GM19193 (cell line): ENCODE measurements around the gene ATP8A1.

Source experiments
- POLR2A ChIP-seq: IDR thresholded peaks from 4 replicates; pipeline ENCODE4 v1.6.1; 2011; ENCODE audit not compliant: insufficient read depth, insufficient read length; ENCODE audit errors: extremely low read depth

The ATP8A1 gene

GRCh38 chr4:42656944-42657792 is at the start of gene ATP8A1:
Gene ATP8A1, minus strand, starts transcription at chr4:42657105. Its CDS starts 232 bp downstream, at chr4:42656873.
- peak; percentile 87 for TF ChIP-seq POLR2A

DNA sequence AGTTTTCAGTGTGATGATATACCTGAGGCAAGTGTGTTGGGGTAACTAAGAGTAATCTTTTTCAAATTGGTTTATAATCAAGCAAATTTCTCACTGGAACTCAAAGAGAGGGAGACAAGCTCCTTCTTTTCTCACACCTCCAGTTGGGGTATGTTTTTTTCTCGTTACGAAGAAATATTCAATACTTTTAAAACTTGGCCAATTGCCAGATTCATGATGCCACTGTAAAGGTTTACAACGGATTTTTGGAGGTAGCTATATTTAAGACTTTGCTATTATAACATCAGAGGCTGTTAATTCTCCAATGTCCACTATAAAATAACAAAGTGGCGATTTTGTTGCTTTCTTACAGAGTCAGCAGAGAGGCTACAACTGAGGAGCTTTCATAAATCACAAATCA is 49.2 kb upstream of the ATP8A1 start:
- no peak for TF ChIP-seq POLR2A

DNA sequence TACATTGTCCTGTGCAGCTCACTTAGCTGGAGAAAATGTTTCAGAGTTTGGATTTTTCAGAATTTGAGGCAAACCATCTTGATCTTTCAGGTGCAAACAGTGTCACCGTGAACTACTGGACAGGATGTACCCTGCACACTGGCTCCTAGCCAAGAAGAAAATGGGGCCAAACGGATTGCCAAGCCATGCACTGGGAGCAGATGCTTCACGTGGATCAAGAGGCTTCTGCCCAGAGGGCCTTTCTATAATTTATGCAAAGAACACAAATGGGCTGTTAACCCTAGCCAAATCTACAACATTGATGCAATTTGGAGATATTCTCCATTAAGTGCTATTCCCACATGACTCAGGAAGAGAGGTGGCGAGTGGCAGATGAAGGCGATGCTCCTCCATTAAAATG is 46.9 kb upstream of the ATP8A1 start:
- no peak for TF ChIP-seq POLR2A

GRCh38 chr4:42702895-42703294 is 46.0 kb upstream of the ATP8A1 start:
- TF ChIP-seq POLR2A: no peak

DNA sequence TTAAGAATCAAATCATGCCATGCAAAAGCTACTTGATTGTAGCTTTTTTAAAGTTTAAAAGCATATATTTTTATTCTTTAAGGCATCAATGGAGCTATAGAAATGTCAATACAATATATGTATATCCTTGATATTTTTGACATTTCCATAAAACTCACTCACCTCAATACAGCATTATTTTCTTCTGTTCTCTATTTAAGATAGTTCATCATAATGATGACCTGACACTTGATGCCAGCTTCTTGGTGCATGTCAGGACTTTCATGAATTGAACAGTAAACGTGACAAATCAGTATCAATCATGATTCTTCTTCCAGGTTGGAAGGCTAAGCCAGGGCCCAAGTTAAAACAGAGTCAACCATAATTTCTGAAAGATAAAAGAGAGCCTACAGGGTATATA is 33.6 kb upstream of the ATP8A1 start:
- no peak for TF ChIP-seq POLR2A

DNA sequence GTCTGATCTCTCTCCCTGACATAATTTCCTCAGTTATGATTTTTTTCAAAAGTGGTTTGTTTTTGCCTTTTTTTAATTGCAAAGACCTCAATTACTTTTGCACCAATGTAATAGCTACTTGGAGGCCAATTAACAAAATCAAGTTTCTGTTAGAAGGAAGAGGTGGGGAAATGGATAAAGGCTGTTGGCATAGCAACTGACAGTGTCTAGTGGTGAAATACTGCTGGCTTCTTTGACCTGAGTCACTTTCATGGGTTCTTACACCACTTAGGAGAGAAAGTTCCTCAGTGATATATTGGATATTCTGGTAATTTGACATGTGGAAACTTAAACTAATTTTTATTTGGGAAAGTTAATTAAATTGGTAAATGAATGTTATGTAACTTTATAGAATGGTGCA is 26.5 kb upstream of the ATP8A1 start:
- TF ChIP-seq POLR2A: no peak

GRCh38 chr4:42678512-42678911 is 21.6 kb upstream of the ATP8A1 start:
- no peak for TF ChIP-seq POLR2A

- no peak for TF ChIP-seq POLR2A
These were observed 19.4 kb upstream of the ATP8A1 start for GRCh38 chr4:42676066-42676951.

- no peak for TF ChIP-seq POLR2A
These were observed 16.1 kb upstream of the ATP8A1 start for GRCh38 chr4:42673082-42673425.

- TF ChIP-seq POLR2A: no peak
These were observed 15.6 kb upstream of the ATP8A1 start for GRCh38 chr4:42672359-42673081.

GRCh38 chr4:42671431-42672194 is 14.7 kb upstream of the ATP8A1 start:
- TF ChIP-seq POLR2A: no peak

DNA sequence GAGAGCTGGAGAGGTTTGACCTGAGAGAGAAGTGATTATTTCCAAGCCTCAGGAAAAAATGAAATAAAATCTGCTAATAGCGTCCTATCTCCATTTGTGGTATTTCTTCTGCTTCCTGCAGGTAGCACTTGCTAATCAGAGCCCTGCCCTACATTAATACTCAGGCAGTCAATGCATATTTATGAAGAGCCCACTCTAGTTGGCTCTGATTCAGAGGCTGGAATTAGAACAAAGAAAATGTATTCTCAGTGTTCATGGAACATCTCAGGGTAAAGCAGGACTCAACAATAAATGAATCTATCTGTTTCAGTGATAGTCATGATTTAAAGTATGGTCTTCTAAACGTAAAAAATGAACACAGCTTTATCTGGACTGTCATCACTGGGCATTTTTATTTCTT is 1.4 kb upstream of the ATP8A1 start:
- TF ChIP-seq POLR2A: no peak

DNA sequence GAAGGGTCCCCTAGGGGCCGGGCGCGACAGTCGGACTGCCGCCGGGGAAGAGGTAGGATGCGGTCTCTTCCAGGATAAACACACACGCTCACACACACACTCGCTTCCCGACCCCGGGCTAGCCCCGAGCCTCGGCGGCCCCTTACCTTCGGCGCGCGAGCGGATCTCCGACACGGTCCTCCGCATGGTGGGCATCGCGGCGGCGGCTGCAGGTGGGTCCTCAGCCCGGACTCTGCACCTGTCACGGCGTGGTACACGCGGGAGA is 294 bp downstream of the ATP8A1 start:
- TF ChIP-seq POLR2A: no peak

DNA sequence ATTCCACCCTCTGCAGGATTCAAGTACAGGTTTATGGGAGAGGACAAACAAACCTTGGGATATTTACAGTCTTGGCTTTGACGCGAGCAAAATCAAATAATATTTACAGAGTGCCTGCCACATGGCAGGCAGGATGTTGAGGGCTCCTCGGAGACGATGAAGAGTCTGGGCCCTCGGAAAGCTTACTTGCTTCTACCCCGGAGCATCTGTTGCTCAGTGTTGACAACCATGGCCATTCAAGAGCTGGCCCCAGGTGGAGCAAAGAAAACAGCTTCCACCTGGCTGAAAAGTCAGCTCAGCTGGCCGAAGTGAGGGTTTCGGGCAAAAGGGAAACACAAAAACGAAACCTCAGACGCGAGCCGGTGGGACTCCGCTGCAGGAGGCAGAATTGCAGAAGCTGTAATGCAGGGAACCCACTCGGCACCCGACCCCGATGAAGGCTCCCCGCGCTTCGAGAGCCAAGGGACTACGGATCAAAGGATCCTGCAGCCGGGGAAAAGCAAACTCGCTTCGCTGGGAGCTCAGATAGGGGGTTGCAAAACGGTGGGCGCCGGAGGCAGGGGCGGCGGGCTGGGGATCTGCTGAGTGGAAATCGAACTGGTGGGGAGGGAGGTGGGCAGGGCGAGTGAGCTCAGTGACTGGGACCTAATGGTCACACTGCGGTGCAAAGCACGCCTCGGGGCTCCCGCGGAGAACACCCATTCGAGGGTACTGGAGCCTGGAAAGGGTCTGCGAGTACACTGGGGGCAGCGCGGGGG is 805 bp downstream of the ATP8A1 start:
- TF ChIP-seq POLR2A: no peak
